HCT116 (cell line): ENCODE measurements around the gene NIBAN1.

Source experiments
- EZH2 ChIP-seq: fragments of 200-600 bp; sonication (generic); IDR thresholded peaks from 2 replicates; pipeline ENCODE4 v1.6.1; 2017; ENCODE audit warnings: antibody characterized with exemption, mixed run types
- TF ChIP-seq, protein P1 (sequence below), 3 experiments: fragments of 200-600 bp in 1 of 3; sonication (generic) in 1 of 3; IDR thresholded peaks in 2 of 3; conservative IDR thresholded peaks in 1 of 3; 2 replicates each; pipeline ENCODE4 v1.5.1; 2012 to 2017; ENCODE audit warnings: low read depth in 2 of 3, low read length in 2 of 3, antibody characterized with exemption in 1 of 3, borderline replicate concordance in 1 of 3, control low read depth in 1 of 3, mild to moderate bottlenecking in 1 of 3, mixed read lengths in 1 of 3, mixed run types in 1 of 3, moderate library complexity in 1 of 3; ENCODE audit not compliant: insufficient read depth in 1 of 3

DNA sequence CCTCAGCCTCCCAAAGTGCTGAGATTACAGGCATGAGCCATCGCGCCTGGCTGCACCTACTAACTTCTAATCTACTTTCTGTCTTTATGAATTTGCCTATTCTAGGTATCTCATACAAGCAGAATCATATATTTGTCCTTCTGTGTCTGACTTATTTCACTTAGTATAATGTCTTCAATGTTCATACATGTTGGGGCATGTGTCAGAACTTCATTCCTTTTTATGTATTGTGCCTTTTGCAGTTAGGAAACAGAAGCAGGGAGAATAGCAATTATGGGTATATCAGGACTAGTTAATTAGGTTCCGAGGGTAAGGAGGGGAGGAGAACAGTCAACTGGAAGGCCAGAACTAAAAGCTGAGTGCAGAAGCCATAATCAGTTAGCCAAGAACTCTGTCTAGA, 18.0 kb upstream of the NIBAN1 start:
- no peak for TF ChIP-seq EZH2
- TF ChIP-seq, protein P1, sequence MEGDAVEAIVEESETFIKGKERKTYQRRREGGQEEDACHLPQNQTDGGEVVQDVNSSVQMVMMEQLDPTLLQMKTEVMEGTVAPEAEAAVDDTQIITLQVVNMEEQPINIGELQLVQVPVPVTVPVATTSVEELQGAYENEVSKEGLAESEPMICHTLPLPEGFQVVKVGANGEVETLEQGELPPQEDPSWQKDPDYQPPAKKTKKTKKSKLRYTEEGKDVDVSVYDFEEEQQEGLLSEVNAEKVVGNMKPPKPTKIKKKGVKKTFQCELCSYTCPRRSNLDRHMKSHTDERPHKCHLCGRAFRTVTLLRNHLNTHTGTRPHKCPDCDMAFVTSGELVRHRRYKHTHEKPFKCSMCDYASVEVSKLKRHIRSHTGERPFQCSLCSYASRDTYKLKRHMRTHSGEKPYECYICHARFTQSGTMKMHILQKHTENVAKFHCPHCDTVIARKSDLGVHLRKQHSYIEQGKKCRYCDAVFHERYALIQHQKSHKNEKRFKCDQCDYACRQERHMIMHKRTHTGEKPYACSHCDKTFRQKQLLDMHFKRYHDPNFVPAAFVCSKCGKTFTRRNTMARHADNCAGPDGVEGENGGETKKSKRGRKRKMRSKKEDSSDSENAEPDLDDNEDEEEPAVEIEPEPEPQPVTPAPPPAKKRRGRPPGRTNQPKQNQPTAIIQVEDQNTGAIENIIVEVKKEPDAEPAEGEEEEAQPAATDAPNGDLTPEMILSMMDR (IDR thresholded peaks at IDR 0.05 in 2 of 3, conservative IDR thresholded peaks at IDR 0.05 in 1 of 3; ENCODE audit: borderline replicate concordance in 1 of 3, insufficient read depth in 1 of 3, low read depth in 2 of 3, low read length in 2 of 3) = no peak
